ENCODE results near the gene MAPT.

DNA sequence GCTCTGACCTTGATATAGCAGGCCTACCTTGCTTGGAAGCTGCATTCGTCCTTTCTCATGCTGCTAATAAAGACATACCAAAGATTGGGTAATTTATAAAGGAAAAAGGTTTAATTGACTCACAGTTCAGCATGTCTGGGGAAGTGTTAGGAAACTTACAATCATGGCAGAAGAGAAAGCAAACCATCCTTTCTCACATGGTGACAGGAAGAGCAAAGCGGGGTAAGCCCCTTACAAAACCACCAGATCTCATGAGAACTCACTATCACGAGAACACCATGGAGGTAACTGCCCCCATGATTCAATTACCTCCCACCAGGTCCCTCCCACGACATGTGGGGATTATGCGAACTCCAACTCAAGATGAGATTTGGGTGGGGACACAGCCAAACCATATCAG is 6.0 kb upstream of the MAPT start:
- TF ChIP-seq, protein P1, sequence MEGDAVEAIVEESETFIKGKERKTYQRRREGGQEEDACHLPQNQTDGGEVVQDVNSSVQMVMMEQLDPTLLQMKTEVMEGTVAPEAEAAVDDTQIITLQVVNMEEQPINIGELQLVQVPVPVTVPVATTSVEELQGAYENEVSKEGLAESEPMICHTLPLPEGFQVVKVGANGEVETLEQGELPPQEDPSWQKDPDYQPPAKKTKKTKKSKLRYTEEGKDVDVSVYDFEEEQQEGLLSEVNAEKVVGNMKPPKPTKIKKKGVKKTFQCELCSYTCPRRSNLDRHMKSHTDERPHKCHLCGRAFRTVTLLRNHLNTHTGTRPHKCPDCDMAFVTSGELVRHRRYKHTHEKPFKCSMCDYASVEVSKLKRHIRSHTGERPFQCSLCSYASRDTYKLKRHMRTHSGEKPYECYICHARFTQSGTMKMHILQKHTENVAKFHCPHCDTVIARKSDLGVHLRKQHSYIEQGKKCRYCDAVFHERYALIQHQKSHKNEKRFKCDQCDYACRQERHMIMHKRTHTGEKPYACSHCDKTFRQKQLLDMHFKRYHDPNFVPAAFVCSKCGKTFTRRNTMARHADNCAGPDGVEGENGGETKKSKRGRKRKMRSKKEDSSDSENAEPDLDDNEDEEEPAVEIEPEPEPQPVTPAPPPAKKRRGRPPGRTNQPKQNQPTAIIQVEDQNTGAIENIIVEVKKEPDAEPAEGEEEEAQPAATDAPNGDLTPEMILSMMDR (IDR thresholded peaks at IDR 0.05): no peak
- no peak for TF ChIP-seq POLR2A (IDR thresholded peaks at IDR 0.05)

All from testis (tissue), 2 donors.